SH-SY5Y (cell line): Measurements from ENCODE around the gene VARS2.

Source experiments
- GATA2 ChIP-seq: IDR thresholded peaks from 2 replicates; pipeline ENCODE4 v1.6.1; 2011; ENCODE audit warnings: mild to moderate bottlenecking, low read depth, low read length
- GATA3 ChIP-seq: IDR thresholded peaks from 2 replicates; pipeline ENCODE4 v1.6.1; 2011; ENCODE audit warnings: low read depth, mild to moderate bottlenecking, low read length, moderate library complexity

DNA sequence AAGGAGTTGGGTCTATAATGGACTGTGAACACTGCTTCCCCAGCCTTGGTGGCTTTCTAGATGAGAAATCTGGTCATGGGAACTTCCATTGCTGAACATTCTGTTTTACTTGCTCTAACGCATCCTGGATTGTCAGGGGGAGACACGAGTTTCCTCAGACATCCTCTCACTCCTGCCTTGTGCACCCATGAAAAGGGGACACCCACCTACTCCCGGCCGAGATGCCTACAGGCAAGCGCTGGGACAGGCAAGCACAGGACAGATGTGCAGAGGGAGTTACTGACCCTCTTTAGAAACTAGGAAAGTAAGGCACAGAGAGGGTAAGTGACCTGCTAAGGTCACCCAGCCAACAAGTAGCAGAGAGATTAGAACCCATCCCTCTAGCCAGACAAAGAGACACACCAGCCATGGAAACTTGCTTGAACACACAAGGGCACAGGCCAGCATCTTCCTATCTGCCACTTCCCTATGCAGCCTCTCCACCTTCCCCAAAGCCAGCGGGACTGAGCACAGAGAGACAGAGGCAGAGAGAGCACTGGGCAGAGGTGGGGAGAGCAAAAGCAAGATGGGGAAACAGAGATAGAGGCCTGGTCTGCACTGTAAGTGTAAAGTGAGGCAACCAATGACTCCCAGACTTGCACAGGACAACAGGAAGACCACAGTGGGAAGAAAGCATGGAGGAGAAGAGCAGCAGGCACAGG lies 18.8 kb downstream of the VARS2 start:
- TF ChIP-seq GATA3 (no peak), GATA2 (no peak)
